ENCODE results near the gene PRR15L.
"Not testable (repeated sequence)": the region's sequence is repeated elsewhere in the genome, so short reads cannot be mapped to it uniquely, and the experiment has no call there.

PRR15L gene

GRCh38 chr17:47957591-47958490 is at the start of gene PRR15L:
TSS of gene PRR15L (minus strand) at chr17:47957883. CDS start at chr17:47953234, 4,649 bp downstream.
- DNase-seq: no peak

- no peak for DNase-seq
These were observed 49.4 kb upstream of the PRR15L start for GRCh38 chr17:48006936-48007709.

GRCh38 chr17:48004983-48005382 is 47.3 kb upstream of the PRR15L start:
- no peak for DNase-seq

GRCh38 chr17:48003417-48004151 is 45.9 kb upstream of the PRR15L start:
- no peak for DNase-seq

- no peak for DNase-seq
These were observed 45.3 kb upstream of the PRR15L start for GRCh38 chr17:48002916-48003416.

DNA sequence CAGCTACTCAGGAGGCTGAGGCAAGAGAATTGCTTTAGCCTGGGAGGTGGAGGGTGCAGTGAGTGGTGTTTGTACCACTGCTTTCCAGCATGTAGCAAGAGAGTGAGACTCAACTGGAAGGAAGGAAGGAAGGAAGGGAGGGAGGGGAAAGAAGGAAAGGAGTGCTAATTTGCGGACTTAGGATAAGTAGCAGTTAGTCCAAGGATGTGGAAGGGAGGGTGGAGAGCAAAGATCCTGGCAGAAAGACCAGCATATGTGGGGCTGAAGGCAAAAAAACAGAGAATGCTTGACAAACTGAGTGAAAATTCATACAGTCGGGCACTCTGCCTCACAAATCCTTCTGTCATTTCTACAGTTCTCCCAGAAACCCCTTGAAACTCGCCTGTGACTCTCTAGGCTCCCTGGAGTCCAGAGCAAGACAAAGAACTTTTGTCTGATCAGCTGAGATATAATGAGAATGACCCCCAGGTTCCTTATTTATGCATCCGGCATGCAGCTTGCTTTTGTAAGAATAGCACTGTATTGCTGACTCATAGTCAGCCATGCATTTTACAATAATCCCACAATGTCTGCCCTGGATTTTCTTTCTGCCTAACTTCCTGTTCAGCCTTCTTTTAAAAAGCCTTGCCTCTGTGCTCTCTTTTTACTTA is 44.7 kb upstream of the PRR15L start:
- DNase-seq: peak; percentile 13 to 81

DNA sequence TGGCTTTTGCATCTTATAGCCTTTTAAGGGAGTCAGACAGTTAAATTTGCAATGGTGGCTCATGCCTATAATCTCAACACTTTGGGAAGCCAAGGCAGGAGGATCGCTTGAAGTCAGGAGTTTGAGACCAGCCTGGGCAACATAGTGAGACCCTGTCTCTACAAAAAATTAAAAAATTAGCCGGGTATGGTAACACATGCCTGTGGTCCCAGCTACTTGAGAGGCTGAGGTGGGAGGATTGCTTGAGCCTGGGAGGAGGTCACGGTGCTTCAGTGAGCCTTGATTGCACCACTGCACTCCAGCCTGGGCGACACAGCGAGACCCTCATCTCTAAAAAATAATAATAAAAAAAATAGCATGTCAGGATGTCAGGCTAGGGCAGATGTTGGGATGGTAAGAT is 44.0 kb upstream of the PRR15L start:
- not testable (repeated sequence) for DNase-seq

- DNase-seq: no peak
These were observed 43.5 kb upstream of the PRR15L start for GRCh38 chr17:48001197-48001596.

DNA sequence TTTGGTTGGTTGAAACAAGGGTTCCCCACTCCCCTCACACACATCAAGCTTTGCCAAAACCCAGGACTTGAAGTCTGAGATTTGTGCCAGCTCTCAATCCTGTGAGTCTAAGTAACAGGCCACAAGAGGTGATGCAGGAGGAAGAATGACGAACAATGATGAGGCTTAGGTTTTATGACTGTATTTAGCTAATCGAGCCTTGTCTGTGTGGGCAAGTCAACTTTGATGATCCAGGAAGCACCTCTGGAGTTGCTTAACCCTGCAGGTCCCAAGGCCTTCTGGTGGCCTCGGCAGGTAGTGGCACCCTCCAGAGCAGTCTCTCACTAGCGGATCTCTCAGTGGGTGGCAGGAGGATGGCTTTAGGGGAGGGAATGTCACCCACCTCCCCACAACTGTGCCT is 41.9 kb upstream of the PRR15L start:
- no peak for DNase-seq

DNA sequence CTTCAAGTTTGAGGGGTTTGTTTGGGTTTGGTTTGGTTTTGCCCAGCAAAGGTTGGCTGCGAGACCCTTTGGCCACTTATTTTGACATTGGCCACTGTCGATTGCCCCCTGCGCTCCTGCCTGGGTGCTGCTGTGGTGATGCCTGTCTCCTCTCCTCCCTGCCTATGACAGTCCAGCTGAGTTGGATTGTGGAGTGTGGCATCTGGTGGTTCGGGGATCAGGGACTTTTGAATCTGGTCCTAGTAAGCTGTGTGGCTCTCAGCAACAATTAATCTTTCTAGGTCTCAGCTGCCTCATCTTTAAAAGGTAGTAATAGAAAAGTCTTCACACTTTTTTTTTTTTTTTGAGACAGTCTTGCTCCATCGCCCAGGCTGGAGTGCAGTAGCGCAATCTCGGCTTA is 40.4 kb upstream of the PRR15L start:
- no peak for DNase-seq

GRCh38 chr17:47997586-47997985 is 39.9 kb upstream of the PRR15L start:
- no peak for DNase-seq

GRCh38 chr17:47996201-47996600 is 38.5 kb upstream of the PRR15L start:
- no peak for DNase-seq

DNA sequence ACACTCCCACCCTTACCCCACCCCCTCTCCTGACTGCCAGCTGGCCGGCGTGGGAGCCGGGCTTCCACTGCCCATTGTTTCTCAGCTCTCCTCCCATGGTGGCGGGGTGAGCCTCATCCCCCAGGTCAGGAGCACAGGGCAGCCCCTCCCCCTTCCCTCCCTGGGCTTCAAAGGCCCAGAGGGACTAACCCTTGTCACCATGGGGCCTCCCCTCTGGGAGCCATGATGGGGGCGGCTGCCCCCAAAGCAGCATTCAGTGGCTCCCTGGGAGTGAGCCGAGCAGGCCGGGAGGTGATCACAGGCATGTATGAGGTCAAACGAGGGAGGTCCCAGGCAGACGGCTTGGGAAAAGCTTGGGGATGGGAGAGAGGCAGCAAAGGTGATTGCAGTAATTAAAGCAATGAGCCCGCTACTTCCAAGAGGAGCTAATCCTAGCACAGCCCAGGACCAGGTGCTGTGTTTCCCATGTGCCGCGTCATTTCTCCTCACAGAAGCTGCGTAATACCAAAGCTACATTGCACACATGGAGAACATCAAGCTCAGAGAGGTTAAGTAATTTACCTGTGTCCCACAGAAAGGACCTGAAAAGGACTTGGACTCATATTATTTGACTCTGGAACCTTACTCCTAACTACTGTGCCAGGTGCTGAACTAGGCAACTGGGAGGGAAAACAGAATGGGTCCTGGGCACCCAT is 37.7 kb upstream of the PRR15L start:
- no peak for DNase-seq

DNA sequence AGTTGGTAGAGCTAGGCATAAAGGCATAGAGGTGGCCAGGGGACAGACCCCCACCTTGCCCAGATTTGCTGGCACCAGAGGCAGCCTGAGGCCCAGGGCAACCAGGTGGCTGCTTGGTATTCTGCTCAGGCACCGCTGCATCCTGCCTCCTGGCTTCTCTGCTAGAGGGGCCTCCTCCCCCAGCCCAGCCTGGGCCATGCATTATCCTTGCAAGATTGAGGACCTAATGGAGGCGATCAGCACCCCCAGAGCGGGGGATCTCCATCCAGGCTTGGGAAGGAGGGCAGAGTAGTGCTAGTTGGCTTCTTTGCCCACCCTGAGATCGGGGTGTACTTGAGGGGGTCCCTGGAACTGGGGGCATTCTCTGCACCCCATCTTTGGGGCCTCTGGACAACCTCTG is 37.0 kb upstream of the PRR15L start:
- DNase-seq: no peak

DNA sequence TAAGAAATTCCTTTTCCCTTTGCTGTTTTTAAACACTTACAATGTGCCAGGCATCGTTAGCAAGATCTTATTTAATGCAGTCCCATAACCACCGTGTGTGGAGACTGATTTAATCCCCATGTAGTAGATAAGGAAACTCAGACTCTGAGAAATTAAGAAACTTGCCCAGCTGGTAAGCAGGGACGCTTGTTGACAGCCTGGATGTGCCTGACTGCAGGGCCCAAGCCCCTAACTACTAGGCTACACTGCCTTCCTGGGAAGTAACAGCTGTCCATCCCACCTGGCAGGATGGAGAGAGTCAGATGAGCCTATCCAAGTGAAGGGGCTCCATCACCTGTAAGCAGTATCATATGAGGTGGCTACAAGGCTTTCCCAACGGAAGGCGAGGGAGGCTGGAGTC is 36.3 kb upstream of the PRR15L start:
- DNase-seq: no peak

DNA sequence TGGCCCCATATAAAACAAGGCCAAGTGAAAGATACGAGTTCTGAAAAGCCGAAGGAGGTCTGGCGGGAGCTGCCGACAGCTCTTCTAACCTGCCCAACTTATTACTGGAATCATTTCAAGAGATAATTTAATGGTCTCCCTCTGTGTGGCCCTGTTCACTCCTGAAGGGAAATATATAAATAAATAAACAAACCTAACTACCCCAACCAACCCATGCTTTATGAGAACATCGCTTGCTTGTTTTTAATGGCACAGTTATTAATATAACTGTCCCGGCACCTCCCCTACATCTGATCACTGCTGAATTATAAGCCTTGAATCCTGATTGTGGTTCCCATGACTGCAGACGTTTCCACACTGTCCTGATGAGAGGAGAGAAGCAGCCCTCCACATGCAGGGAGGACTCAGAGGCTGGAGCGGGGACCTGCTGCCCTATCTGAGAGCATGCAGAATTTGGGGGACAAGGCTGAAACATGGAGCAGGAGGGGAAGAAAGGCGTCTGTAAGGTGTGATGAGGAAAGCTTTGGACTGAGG is 35.4 kb upstream of the PRR15L start:
- DNase-seq: no peak

DNA sequence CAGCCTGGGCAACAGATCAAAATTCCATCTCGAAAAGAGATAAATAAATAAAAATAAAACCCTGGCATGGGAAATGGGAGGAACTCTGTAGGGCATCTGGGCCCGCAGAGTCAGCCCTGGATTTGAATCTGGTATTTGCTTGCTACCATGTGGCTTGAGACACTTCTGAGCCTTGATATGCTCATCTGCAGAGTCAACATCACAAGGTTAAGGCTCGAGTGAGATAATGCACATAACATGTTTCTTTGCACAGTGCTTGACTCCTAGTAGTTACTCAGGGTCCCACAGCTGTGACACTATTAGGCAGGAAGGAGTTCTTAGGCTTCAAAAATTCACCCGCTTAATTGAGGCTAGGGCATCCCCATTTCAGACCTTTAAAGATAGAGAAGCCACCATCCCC is 34.5 kb upstream of the PRR15L start:
- no peak for DNase-seq

DNA sequence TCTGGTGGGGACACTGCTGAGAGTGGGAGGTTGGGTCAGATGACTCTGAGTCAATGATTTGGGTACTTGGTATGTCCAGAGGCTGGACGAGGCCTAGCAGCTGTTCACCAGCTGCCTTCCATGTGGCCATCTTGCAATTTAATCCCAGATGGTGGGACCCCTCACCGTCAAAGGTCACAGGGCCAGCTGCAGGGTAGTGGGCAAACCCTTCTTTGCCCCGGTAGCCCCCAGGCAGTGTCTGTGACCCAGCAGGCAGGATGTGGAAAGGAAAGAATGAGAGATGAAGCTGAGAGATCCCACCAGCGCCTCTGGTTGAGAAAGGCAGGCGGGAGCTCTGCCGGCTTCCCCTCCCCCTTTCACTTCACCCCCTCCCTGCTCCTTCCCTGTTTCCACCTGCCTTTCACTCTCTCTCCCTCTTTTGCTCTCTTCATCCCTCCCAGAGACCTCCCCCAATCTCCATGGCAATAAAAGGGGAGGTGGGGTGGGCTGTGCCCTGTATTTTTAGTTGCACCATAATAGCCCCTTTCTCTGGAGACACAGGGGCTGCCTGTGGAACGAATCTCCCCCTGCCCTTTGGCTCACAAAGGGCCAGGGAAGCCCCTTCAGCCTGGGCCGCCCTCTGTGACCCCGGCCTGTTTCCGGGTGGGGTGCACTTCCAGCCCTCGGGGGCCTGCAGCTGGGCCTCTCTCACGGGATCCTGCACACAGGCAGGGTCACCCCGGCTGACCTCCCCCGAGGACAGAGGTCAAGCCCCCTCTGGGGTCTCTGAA is 33.5 kb upstream of the PRR15L start:
- no peak for DNase-seq

- no peak for DNase-seq
These were observed 32.0 kb upstream of the PRR15L start for GRCh38 chr17:47989700-47990099.

DNA sequence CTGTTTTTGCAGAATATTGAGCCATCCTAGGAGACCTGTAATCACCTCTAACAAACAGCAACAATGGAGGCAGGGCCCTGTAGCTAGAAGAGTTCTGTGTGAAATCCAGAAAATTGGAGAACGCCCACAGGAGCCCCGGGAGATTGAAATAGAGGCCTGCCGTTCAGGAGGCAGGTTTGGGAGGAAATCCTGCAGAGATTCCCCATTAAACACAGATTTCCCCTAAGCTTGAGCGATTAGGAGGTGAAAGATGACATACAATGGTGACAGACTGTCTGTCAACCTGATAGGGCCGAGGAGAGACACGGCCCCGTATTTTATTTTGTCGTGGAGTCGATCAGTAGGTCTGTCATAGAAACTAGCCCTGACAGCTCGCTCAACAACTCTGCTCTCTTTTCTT is 31.5 kb upstream of the PRR15L start:
- DNase-seq: no peak

- not testable (repeated sequence) for DNase-seq
These were observed 30.8 kb upstream of the PRR15L start for GRCh38 chr17:47988445-47988844.

Measured in bone marrow (tissue), 2 donors.